Stomach (tissue), 4 donors: ENCODE data around the gene COPS4.

Experiments
- EP300 ChIP-seq: sonication (generic); formaldehyde crosslinking; IDR thresholded peaks from one replicate; pipeline ENCODE4 v1.6.1; 2017; ENCODE audit warnings: antibody characterized with exemption
- POLR2A ChIP-seq, 4 donors: fragments of 450-650 bp; IDR thresholded peaks; one replicate each; pipeline ENCODE4 v1.6.1; 2016; ENCODE audit warnings: antibody characterized with exemption in 4 of 4, control low read depth in 2 of 4, mild to moderate bottlenecking in 1 of 4, moderate library complexity in 1 of 4
- POLR2AphosphoS5 ChIP-seq, 3 donors: sonication (generic); formaldehyde crosslinking; IDR thresholded peaks; one replicate each; pipeline ENCODE4 v1.6.1; 2016; ENCODE audit warnings: antibody characterized with exemption in 3 of 3
- TF ChIP-seq, protein P1 (sequence below), 7 experiments: fragments of 450-650 bp in 4 of 7; fragments of 200-600 bp in 3 of 7; sonication (generic) in 3 of 7; IDR thresholded peaks; one replicate each; pipeline ENCODE4 v1.5.1; 2016 to 2019; ENCODE audit warnings: antibody characterized with exemption in 7 of 7, control low read depth in 2 of 7, mild to moderate bottlenecking in 1 of 7

DNA sequence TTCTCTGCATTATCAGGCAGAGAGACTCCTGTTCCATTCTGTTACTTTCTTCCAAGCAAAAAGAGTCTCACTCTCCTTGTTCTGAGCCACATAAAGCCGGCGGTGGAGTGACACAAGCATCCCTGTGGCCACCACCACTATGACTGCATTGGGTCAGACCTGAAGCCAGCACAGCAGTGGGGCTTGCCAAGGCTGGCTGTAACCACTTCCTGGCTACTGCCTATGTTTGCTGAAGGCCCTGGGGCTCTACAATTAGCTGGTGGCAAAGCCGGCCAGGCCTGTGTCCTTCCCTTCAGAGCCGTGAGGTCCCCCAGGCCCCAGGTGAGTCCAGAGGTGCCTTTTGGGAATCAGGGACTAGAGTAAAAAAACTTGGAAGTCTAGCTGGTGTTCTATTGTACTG is 47.8 kb downstream of the COPS4 start:
- TF ChIP-seq POLR2AphosphoS5 (IDR thresholded peaks at IDR 0.05) = no peak
- TF ChIP-seq, protein P1, sequence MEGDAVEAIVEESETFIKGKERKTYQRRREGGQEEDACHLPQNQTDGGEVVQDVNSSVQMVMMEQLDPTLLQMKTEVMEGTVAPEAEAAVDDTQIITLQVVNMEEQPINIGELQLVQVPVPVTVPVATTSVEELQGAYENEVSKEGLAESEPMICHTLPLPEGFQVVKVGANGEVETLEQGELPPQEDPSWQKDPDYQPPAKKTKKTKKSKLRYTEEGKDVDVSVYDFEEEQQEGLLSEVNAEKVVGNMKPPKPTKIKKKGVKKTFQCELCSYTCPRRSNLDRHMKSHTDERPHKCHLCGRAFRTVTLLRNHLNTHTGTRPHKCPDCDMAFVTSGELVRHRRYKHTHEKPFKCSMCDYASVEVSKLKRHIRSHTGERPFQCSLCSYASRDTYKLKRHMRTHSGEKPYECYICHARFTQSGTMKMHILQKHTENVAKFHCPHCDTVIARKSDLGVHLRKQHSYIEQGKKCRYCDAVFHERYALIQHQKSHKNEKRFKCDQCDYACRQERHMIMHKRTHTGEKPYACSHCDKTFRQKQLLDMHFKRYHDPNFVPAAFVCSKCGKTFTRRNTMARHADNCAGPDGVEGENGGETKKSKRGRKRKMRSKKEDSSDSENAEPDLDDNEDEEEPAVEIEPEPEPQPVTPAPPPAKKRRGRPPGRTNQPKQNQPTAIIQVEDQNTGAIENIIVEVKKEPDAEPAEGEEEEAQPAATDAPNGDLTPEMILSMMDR (IDR thresholded peaks at IDR 0.05) = no peak
- no peak for TF ChIP-seq POLR2A (IDR thresholded peaks at IDR 0.05)
- TF ChIP-seq EP300 = no peak
